WTC11 (cell line): ENCODE measurements around the gene S100A12. TPM values are rescaled to one million over a fixed set of nuclear protein-coding genes. Genes with fewer than 3 reads are reported as not detected.

Experiments
- ATAC-seq: fragments of 200-7000 bp; cut with Tn5 transposase; 2 replicates; pipeline ENCODE4 v1.10.0; 2021; ENCODE audit warnings: mild to moderate bottlenecking, moderate library complexity
- CTCF ChIA-PET: fragments of 300-600 bp; sonication (Branson Sonifier 250); formaldehyde crosslinking; loops from one replicate; lab custom pipeline; 2021; ENCODE audit warnings: antibody characterized with exemption; lab: Charles Lee
- POLR2A ChIA-PET: fragments of 350-600 bp; sonication (Branson Sonifier 250); formaldehyde crosslinking; loops from one replicate; lab custom pipeline; 2021; ENCODE audit warnings: antibody characterized with exemption; lab: Charles Lee
- DNase-seq: peaks from one replicate; pipeline ENCODE4 v3.0.0; 2021; ENCODE audit warnings: low spot score
- H3K27ac Mint-ChIP-seq: 2 replicates; pipeline ENCODE4 v1.8.0; 2021; ENCODE audit warnings: mixed read lengths
- H3K27me3 Mint-ChIP-seq: 2 replicates; pipeline ENCODE4 v1.8.0; 2021; ENCODE audit warnings: low read depth, mild to moderate bottlenecking, moderate library complexity, mixed read lengths
- H3K36me3 Mint-ChIP-seq: 2 replicates; pipeline ENCODE4 v1.8.0; 2021; ENCODE audit warnings: mixed read lengths
- H3K4me1 Mint-ChIP-seq: 2 replicates; pipeline ENCODE4 v1.8.0; 2022; ENCODE audit warnings: mixed read lengths
- H3K4me3 Mint-ChIP-seq: 2 replicates; pipeline ENCODE4 v1.8.0; 2021; ENCODE audit warnings: mild to moderate bottlenecking, moderate library complexity, mixed read lengths
- H3K9me3 Mint-ChIP-seq: 2 replicates; pipeline ENCODE4 v1.8.0; 2021; ENCODE audit warnings: mixed read lengths
- ATF1 ChIP-seq: sonication (generic); formaldehyde crosslinking; IDR thresholded peaks from 2 replicates; pipeline ENCODE4 v1.8.1; 2023; ENCODE audit warnings: mild to moderate bottlenecking, moderate library complexity, missing genetic modification reagents
- CBFB ChIP-seq: sonication (generic); formaldehyde crosslinking; IDR thresholded peaks from 2 replicates; pipeline ENCODE4 v1.8.1; 2022; ENCODE audit warnings: mild to moderate bottlenecking, low read depth, missing genetic modification reagents
- CREM ChIP-seq: sonication (generic); formaldehyde crosslinking; IDR thresholded peaks from 2 replicates; pipeline ENCODE4 v1.8.1; 2022; ENCODE audit warnings: mild to moderate bottlenecking, missing genetic modification reagents, moderate library complexity
- ETV6 ChIP-seq: sonication (generic); formaldehyde crosslinking; IDR thresholded peaks from 2 replicates; pipeline ENCODE4 v1.8.1; 2022; ENCODE audit warnings: mild to moderate bottlenecking, missing genetic modification reagents
- FOXK1 ChIP-seq: sonication (generic); formaldehyde crosslinking; IDR thresholded peaks from 2 replicates; pipeline ENCODE4 v1.8.0; 2022; ENCODE audit warnings: mild to moderate bottlenecking, moderate library complexity, missing genetic modification reagents
- JUN ChIP-seq: sonication (generic); formaldehyde crosslinking; IDR thresholded peaks from 2 replicates; pipeline ENCODE4 v1.8.0; 2023; ENCODE audit warnings: mild to moderate bottlenecking, missing genetic modification reagents
- MXD4 ChIP-seq: fragments of 250-450 bp; sonication (Bioruptor Pico); IDR thresholded peaks from 2 replicates; pipeline ENCODE4 v1.8.0; 2021; ENCODE audit warnings: mild to moderate bottlenecking, moderate library complexity, borderline replicate concordance
- SOX15 ChIP-seq: fragments of 250-450 bp; sonication (Bioruptor Pico); IDR thresholded peaks from 2 replicates; pipeline ENCODE4 v1.9.0; 2021; ENCODE audit warnings: mild to moderate bottlenecking
- TEAD4 ChIP-seq: sonication (generic); formaldehyde crosslinking; IDR thresholded peaks from 2 replicates; pipeline ENCODE4 v1.8.0; 2022; ENCODE audit warnings: mild to moderate bottlenecking, missing genetic modification reagents
- TP53 ChIP-seq: sonication (generic); formaldehyde crosslinking; IDR thresholded peaks from 2 replicates; pipeline ENCODE4 v1.8.1; 2023; ENCODE audit warnings: mild to moderate bottlenecking, missing genetic modification reagents
- ZNF138 ChIP-seq: sonication (generic); formaldehyde crosslinking; conservative IDR thresholded peaks from 2 replicates; pipeline ENCODE4 v1.8.1; 2022; ENCODE audit warnings: mild to moderate bottlenecking, moderate library complexity, missing genetic modification reagents
- ZNF219 ChIP-seq: sonication (generic); formaldehyde crosslinking; IDR thresholded peaks from 2 replicates; pipeline ENCODE4 v1.8.0; 2023; ENCODE audit warnings: missing genetic modification reagents, mild to moderate bottlenecking, borderline replicate concordance
- ZNF263 ChIP-seq: sonication (generic); formaldehyde crosslinking; IDR thresholded peaks from 2 replicates; pipeline ENCODE4 v1.8.1; 2022; ENCODE audit warnings: low read depth, mild to moderate bottlenecking, moderate library complexity, missing genetic modification reagents
- ZNF671 ChIP-seq: fragments of 250-450 bp; sonication (Bioruptor Pico); IDR thresholded peaks from 2 replicates; pipeline ENCODE4 v1.8.0; 2021; ENCODE audit warnings: mild to moderate bottlenecking
- total RNA-seq: library from RNA; stranded (reverse); gene quantifications from 3 replicates; pipeline ENCODE4 v1.2.3, GENCODE V29; 2021
- TF ChIP-seq, protein P1 (sequence below): fragments of 250-450 bp; sonication (Bioruptor Pico); IDR thresholded peaks from 2 replicates; pipeline ENCODE4 v2.1.2; 2022; ENCODE audit warnings: mild to moderate bottlenecking, moderate library complexity
- TF ChIP-seq, protein P2 (sequence below): sonication (generic); formaldehyde crosslinking; IDR thresholded peaks from 2 replicates; pipeline ENCODE4 v1.8.0; 2022; ENCODE audit warnings: mild to moderate bottlenecking, missing genetic modification reagents
- TF ChIP-seq, protein P3 (sequence below): fragments of 250-450 bp; sonication (Bioruptor Pico); IDR thresholded peaks from 2 replicates; pipeline ENCODE4 v1.9.0; 2021; ENCODE audit warnings: mild to moderate bottlenecking
- TF ChIP-seq, protein P4 (sequence below): fragments of 250-450 bp; sonication (Bioruptor Pico); IDR thresholded peaks from 2 replicates; pipeline ENCODE4 v1.9.0; 2021; ENCODE audit warnings: mild to moderate bottlenecking, borderline replicate concordance
- TF ChIP-seq, protein P5 (sequence below): sonication (generic); formaldehyde crosslinking; IDR thresholded peaks from 2 replicates; pipeline ENCODE4 v1.8.1; 2022; ENCODE audit warnings: mild to moderate bottlenecking, moderate library complexity, missing genetic modification reagents
- TF ChIP-seq, protein P6 (sequence below): sonication (generic); formaldehyde crosslinking; IDR thresholded peaks from 2 replicates; pipeline ENCODE4 v1.8.0; 2022; ENCODE audit warnings: missing genetic modification reagents

Gene S100A12
- total RNA-seq, 1 experiment from 2014 or later, result not detected

DNA sequence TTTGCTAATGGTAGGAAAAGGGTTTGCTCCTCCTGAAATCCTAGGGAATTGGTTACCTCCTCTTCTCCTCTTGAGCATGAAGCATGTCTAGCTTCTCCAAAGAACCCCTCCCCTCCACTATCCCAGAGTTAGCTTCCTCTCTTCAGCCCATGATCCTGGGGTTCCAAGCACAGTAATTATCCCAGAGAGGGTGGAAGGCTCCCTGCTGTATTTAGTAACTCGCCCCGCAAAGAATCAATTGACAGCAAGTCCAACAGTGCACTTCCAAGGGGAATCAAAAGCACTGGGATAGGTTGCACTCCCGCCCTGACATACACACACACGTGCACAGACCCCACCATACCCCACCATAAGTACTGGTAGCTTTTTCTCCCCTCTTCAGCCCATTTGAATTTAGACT is 12.4 kb upstream of the S100A12 start (continued):
- no peak for TF ChIP-seq TP53
- TF ChIP-seq, protein P1, sequence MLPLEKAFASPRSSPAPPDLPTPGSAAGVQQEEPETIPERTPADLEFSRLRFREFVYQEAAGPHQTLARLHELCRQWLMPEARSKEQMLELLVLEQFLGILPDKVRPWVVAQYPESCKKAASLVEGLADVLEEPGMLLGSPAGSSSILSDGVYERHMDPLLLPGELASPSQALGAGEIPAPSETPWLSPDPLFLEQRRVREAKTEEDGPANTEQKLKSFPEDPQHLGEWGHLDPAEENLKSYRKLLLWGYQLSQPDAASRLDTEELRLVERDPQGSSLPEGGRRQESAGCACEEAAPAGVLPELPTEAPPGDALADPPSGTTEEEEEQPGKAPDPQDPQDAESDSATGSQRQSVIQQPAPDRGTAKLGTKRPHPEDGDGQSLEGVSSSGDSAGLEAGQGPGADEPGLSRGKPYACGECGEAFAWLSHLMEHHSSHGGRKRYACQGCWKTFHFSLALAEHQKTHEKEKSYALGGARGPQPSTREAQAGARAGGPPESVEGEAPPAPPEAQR, result no peak
- TF ChIP-seq, protein P2, sequence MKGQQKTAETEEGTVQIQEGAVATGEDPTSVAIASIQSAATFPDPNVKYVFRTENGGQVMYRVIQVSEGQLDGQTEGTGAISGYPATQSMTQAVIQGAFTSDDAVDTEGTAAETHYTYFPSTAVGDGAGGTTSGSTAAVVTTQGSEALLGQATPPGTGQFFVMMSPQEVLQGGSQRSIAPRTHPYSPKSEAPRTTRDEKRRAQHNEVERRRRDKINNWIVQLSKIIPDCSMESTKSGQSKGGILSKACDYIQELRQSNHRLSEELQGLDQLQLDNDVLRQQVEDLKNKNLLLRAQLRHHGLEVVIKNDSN (CRISPR knock-in tag), result no peak

DNA sequence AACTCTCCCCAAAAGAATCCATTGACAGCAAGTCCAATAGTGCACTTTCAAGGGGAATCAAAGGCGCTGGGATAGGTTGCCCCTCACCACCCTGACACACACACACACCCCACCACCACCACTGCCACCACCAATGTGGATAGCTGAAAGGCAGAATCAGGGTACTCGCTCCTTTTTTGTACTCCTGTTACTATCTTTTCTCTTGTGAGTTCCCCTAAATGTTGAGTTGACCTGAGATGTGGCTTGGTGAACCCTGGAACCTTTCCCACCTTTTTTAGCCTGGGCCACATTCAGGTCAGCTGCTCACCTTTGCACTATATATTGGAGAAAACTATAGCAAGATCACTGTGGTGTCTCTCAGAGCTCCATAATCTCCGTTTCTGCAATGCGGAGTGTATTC is 11.6 kb upstream of the S100A12 start:
- Mint-ChIP-seq H3K27me3 (peaks cover 7% of the 10 kb centered on the region; the same call in 1 of the 2 replicates), H3K27ac (no peak overlapping the region)
- POLR2A ChIA-PET, result interaction anchor here (0.5 kb wide), 1 partner anchor 37 kb away, joined by 4 read pairs; no protein-coding TSS in a partner anchor

More for the DNA sequence above, 11.6 kb upstream of the S100A12 start:
- Mint-ChIP-seq H3K4me3 (no peak overlapping the region), H3K9me3 (peaks cover 5% of the 10 kb centered on the region), H3K36me3 (no peaks in the 10 kb centered on the region), H3K4me1 (no peaks in the 10 kb centered on the region)
- TF ChIP-seq TEAD4 (no peak), ZNF263 (CRISPR knock-in tag) (no peak), MXD4 (CRISPR knock-in tag) (no peak), FOXK1 (CRISPR knock-in tag) (no peak), ETV6 (CRISPR knock-in tag) (no peak), ZNF219 (CRISPR knock-in tag) (no peak), SOX15 (CRISPR knock-in tag) (no peak), CBFB (CRISPR knock-in tag) (no peak), ZNF671 (CRISPR knock-in tag) (no peak), JUN (CRISPR knock-in tag) (no peak), ATF1 (no peak), ZNF138 (CRISPR knock-in tag) (no peak), CREM (CRISPR knock-in tag) (no peak)
- TF ChIP-seq, protein P1, result no peak
- TF ChIP-seq, protein P3, sequence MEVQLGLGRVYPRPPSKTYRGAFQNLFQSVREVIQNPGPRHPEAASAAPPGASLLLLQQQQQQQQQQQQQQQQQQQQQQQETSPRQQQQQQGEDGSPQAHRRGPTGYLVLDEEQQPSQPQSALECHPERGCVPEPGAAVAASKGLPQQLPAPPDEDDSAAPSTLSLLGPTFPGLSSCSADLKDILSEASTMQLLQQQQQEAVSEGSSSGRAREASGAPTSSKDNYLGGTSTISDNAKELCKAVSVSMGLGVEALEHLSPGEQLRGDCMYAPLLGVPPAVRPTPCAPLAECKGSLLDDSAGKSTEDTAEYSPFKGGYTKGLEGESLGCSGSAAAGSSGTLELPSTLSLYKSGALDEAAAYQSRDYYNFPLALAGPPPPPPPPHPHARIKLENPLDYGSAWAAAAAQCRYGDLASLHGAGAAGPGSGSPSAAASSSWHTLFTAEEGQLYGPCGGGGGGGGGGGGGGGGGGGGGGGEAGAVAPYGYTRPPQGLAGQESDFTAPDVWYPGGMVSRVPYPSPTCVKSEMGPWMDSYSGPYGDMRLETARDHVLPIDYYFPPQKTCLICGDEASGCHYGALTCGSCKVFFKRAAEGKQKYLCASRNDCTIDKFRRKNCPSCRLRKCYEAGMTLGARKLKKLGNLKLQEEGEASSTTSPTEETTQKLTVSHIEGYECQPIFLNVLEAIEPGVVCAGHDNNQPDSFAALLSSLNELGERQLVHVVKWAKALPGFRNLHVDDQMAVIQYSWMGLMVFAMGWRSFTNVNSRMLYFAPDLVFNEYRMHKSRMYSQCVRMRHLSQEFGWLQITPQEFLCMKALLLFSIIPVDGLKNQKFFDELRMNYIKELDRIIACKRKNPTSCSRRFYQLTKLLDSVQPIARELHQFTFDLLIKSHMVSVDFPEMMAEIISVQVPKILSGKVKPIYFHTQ, result no peak
- TF ChIP-seq, protein P4, sequence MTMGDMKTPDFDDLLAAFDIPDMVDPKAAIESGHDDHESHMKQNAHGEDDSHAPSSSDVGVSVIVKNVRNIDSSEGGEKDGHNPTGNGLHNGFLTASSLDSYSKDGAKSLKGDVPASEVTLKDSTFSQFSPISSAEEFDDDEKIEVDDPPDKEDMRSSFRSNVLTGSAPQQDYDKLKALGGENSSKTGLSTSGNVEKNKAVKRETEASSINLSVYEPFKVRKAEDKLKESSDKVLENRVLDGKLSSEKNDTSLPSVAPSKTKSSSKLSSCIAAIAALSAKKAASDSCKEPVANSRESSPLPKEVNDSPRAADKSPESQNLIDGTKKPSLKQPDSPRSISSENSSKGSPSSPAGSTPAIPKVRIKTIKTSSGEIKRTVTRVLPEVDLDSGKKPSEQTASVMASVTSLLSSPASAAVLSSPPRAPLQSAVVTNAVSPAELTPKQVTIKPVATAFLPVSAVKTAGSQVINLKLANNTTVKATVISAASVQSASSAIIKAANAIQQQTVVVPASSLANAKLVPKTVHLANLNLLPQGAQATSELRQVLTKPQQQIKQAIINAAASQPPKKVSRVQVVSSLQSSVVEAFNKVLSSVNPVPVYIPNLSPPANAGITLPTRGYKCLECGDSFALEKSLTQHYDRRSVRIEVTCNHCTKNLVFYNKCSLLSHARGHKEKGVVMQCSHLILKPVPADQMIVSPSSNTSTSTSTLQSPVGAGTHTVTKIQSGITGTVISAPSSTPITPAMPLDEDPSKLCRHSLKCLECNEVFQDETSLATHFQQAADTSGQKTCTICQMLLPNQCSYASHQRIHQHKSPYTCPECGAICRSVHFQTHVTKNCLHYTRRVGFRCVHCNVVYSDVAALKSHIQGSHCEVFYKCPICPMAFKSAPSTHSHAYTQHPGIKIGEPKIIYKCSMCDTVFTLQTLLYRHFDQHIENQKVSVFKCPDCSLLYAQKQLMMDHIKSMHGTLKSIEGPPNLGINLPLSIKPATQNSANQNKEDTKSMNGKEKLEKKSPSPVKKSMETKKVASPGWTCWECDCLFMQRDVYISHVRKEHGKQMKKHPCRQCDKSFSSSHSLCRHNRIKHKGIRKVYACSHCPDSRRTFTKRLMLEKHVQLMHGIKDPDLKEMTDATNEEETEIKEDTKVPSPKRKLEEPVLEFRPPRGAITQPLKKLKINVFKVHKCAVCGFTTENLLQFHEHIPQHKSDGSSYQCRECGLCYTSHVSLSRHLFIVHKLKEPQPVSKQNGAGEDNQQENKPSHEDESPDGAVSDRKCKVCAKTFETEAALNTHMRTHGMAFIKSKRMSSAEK (CRISPR knock-in tag), result no peak
- TF ChIP-seq, protein P5, sequence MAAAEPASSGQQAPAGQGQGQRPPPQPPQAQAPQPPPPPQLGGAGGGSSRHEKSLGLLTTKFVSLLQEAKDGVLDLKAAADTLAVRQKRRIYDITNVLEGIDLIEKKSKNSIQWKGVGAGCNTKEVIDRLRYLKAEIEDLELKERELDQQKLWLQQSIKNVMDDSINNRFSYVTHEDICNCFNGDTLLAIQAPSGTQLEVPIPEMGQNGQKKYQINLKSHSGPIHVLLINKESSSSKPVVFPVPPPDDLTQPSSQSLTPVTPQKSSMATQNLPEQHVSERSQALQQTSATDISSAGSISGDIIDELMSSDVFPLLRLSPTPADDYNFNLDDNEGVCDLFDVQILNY, result no peak
- TF ChIP-seq, protein P6, sequence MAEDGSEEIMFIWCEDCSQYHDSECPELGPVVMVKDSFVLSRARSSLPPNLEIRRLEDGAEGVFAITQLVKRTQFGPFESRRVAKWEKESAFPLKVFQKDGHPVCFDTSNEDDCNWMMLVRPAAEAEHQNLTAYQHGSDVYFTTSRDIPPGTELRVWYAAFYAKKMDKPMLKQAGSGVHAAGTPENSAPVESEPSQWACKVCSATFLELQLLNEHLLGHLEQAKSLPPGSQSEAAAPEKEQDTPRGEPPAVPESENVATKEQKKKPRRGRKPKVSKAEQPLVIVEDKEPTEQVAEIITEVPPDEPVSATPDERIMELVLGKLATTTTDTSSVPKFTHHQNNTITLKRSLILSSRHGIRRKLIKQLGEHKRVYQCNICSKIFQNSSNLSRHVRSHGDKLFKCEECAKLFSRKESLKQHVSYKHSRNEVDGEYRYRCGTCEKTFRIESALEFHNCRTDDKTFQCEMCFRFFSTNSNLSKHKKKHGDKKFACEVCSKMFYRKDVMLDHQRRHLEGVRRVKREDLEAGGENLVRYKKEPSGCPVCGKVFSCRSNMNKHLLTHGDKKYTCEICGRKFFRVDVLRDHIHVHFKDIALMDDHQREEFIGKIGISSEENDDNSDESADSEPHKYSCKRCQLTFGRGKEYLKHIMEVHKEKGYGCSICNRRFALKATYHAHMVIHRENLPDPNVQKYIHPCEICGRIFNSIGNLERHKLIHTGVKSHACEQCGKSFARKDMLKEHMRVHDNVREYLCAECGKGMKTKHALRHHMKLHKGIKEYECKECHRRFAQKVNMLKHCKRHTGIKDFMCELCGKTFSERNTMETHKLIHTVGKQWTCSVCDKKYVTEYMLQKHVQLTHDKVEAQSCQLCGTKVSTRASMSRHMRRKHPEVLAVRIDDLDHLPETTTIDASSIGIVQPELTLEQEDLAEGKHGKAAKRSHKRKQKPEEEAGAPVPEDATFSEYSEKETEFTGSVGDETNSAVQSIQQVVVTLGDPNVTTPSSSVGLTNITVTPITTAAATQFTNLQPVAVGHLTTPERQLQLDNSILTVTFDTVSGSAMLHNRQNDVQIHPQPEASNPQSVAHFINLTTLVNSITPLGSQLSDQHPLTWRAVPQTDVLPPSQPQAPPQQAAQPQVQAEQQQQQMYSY (CRISPR knock-in tag), result no peak
- CTCF ChIA-PET, result interaction anchor here (1.1 kb wide), 1 partner anchor 13 kb away, joined by 3 read pairs; no protein-coding TSS in a partner anchor
- DNase-seq (no peak), ATAC-seq (no peak)
